ENCODE measurements around the gene TDRD12. TPM values are rescaled to one million over a fixed set of nuclear protein-coding genes. Genes with fewer than 3 reads are reported as not detected.

TDRD12 gene
- polyA plus RNA-seq, 1 donor (not counting 4 experiments of a cell fraction or from before 2014, with no cell fraction given): 0.04 TPM

- dilution Hi-C loops (cut with MboI; ENCODE audit: extremely low pct_ligation_motif_present, low sequenced_read_pairs): no loop called here
- no peak for DNase-seq (ENCODE audit: low read depth, low spot score)
- no peak overlapping the region for H2AFZ ChIP-seq (ENCODE audit: control insufficient read depth, low read length)
- H3K9me3 ChIP-seq (ENCODE audit: control insufficient read depth, low read depth, low read length): no peaks in the 10 kb centered on the region
- H3K4me2 ChIP-seq (ENCODE audit: control insufficient read depth, extremely low read depth, insufficient read depth, low read depth, low read length): no peak overlapping the region
- H3K27ac ChIP-seq (ENCODE audit: control insufficient read depth, insufficient read depth, low read length): no peak overlapping the region
- H3K9ac ChIP-seq (ENCODE audit: control insufficient read depth, extremely low read depth, insufficient read depth, low read length): no peak overlapping the region
- no peak for TF ChIP-seq CTCF (optimal IDR thresholded peaks at IDR 0.05 in 1 of 3, IDR thresholded peaks at IDR 0.05 in 1 of 3, conservative IDR thresholded peaks at IDR 0.05 in 1 of 3; ENCODE audit: extremely low read depth in 1 of 3, insufficient read depth in 2 of 3, low read length in 3 of 3)
- TF ChIP-seq EZH2 (IDR thresholded peaks at IDR 0.05; ENCODE audit: low read length): no peak
- FAIRE-seq: no peak
- no peaks in the 10 kb centered on the region for H3K9me1 ChIP-seq (ENCODE audit: control insufficient read depth, extremely low read depth, insufficient read depth, low read length)
- H3K27me3 ChIP-seq (ENCODE audit: control insufficient read depth, extremely low read depth, insufficient read depth, low read length): no peaks in the 10 kb centered on the region
- no peak overlapping the region for H3K4me3 ChIP-seq (ENCODE audit: control insufficient read depth in 2 of 3, extremely low read depth in 1 of 3, insufficient read depth in 2 of 3, low read depth in 1 of 3, low read length in 3 of 3)
- no peaks in the 10 kb centered on the region for H3K79me2 ChIP-seq (ENCODE audit: control insufficient read depth, insufficient read depth, low read length)
- no peaks in the 10 kb centered on the region for H3K4me1 ChIP-seq (ENCODE audit: control insufficient read depth, extremely low read depth, insufficient read depth, low read length)
- H4K20me1 ChIP-seq (ENCODE audit: control insufficient read depth, extremely low read depth, insufficient read depth, low read length): no peaks in the 10 kb centered on the region
- H3K36me3 ChIP-seq (ENCODE audit: control insufficient read depth in 2 of 2, extremely low read depth in 1 of 2, insufficient read depth in 2 of 2, low read length in 2 of 2): no peaks in the 10 kb centered on the region
These were observed 144.3 kb downstream of the TDRD12 start for GRCh38 chr19:32863841-32864240.

- Histone ChIP-seq H3K4me2 (ENCODE audit: control insufficient read depth, extremely low read depth, insufficient read depth, low read depth, low read length) (no peak overlapping the region), H3K27ac (ENCODE audit: control insufficient read depth, insufficient read depth, low read length) (no peak overlapping the region), H3K9me3 (ENCODE audit: control insufficient read depth, low read depth, low read length) (no peaks in the 10 kb centered on the region), H4K20me1 (ENCODE audit: control insufficient read depth, extremely low read depth, insufficient read depth, low read length) (no peaks in the 10 kb centered on the region), H3K4me1 (ENCODE audit: control insufficient read depth, extremely low read depth, insufficient read depth, low read length) (no peaks in the 10 kb centered on the region), H3K9ac (ENCODE audit: control insufficient read depth, extremely low read depth, insufficient read depth, low read length) (no peak overlapping the region), H3K79me2 (ENCODE audit: control insufficient read depth, insufficient read depth, low read length) (no peaks in the 10 kb centered on the region), H3K36me3 (ENCODE audit: control insufficient read depth in 2 of 2, extremely low read depth in 1 of 2, insufficient read depth in 2 of 2, low read length in 2 of 2) (no peaks in the 10 kb centered on the region), H3K9me1 (ENCODE audit: control insufficient read depth, extremely low read depth, insufficient read depth, low read length) (no peaks in the 10 kb centered on the region), H3K27me3 (ENCODE audit: control insufficient read depth, extremely low read depth, insufficient read depth, low read length) (no peaks in the 10 kb centered on the region), H3K4me3 (ENCODE audit: control insufficient read depth in 2 of 3, extremely low read depth in 1 of 3, insufficient read depth in 2 of 3, low read depth in 1 of 3, low read length in 3 of 3) (no peak overlapping the region), H2AFZ (ENCODE audit: control insufficient read depth, low read length) (no peak overlapping the region)
- DNase-seq (ENCODE audit: low read depth, low spot score): no peak
- FAIRE-seq: no peak
- no peak for TF ChIP-seq CTCF (optimal IDR thresholded peaks at IDR 0.05 in 1 of 3, IDR thresholded peaks at IDR 0.05 in 1 of 3, conservative IDR thresholded peaks at IDR 0.05 in 1 of 3; ENCODE audit: extremely low read depth in 1 of 3, insufficient read depth in 2 of 3, low read length in 3 of 3)
- no peak for TF ChIP-seq EZH2 (IDR thresholded peaks at IDR 0.05; ENCODE audit: low read length)
- dilution Hi-C loops (cut with MboI; ENCODE audit: extremely low pct_ligation_motif_present, low sequenced_read_pairs): no loop called here
These were observed 144.9 kb downstream of the TDRD12 start for GRCh38 chr19:32864318-32865007.
